Stimulated activated CD8-positive, alpha-beta memory T cell treated with anti-CD3 and anti-CD28 coated beads, Interleukin-15, amount 100 ng/mL, for 48 hours (primary cell): ENCODE results near the gene CDC25A.
A peak's percentile ranks its signal among the peaks of the same experiment; 100 is the strongest.

Source experiments
- DNase-seq, 2 donors: peaks; one replicate each; pipeline ENCODE4 v3.0.0-alpha.2; 2020; ENCODE audit warnings: low read depth in 2 of 2

Gene CDC25A

GRCh38 chr3:48141604-48142137 is 46.5 kb downstream of the CDC25A start:
- no peak for DNase-seq

GRCh38 chr3:48140936-48141603 is 47.1 kb downstream of the CDC25A start:
- DNase-seq, result no peak

GRCh38 chr3:48140336-48140757 is 47.9 kb downstream of the CDC25A start:
- DNase-seq, result no peak

- no peak for DNase-seq
Observed at GRCh38 chr3:48137425-48137999, 50.7 kb downstream of the CDC25A start.

- no peak for DNase-seq
Observed at GRCh38 chr3:48135552-48136495, 52.4 kb downstream of the CDC25A start.

- DNase-seq, result no peak
Observed at GRCh38 chr3:48130321-48130904, 57.8 kb downstream of the CDC25A start.

- DNase-seq, result no peak
Observed at GRCh38 chr3:48129921-48130320, 58.3 kb downstream of the CDC25A start.

GRCh38 chr3:48128774-48129173 is 59.4 kb downstream of the CDC25A start:
- DNase-seq, result no peak

GRCh38 chr3:48125886-48126622 is 62.2 kb downstream of the CDC25A start:
- DNase-seq, result no peak

GRCh38 chr3:48125013-48125705 is 63.1 kb downstream of the CDC25A start:
- no peak for DNase-seq

- DNase-seq, result no peak
Observed at GRCh38 chr3:48123346-48123745, 64.9 kb downstream of the CDC25A start.

GRCh38 chr3:48122504-48122903 is 65.7 kb downstream of the CDC25A start:
- no peak for DNase-seq

- DNase-seq, result no peak
Observed at GRCh38 chr3:48120223-48120622, 68.0 kb downstream of the CDC25A start.

GRCh38 chr3:48119505-48120193 is 68.6 kb downstream of the CDC25A start:
- DNase-seq, result no peak

GRCh38 chr3:48118928-48119327 is 69.3 kb downstream of the CDC25A start:
- DNase-seq, result no peak

GRCh38 chr3:48118322-48118721 is 69.9 kb downstream of the CDC25A start:
- DNase-seq, result no peak

GRCh38 chr3:48112813-48113212 is 75.4 kb downstream of the CDC25A start:
- DNase-seq, result no peak

GRCh38 chr3:48112108-48112791 is 76.0 kb downstream of the CDC25A start:
- DNase-seq, result peak in 1 of 2 donors; percentile 37

GRCh38 chr3:48110463-48110862 is 77.8 kb downstream of the CDC25A start:
- DNase-seq, result no peak
